ENCODE measurements around the gene MREG.
"Not testable (repeated sequence)": the region's sequence is repeated elsewhere in the genome, so short reads cannot be mapped to it uniquely, and the experiment has no call there.

MREG gene

DNA sequence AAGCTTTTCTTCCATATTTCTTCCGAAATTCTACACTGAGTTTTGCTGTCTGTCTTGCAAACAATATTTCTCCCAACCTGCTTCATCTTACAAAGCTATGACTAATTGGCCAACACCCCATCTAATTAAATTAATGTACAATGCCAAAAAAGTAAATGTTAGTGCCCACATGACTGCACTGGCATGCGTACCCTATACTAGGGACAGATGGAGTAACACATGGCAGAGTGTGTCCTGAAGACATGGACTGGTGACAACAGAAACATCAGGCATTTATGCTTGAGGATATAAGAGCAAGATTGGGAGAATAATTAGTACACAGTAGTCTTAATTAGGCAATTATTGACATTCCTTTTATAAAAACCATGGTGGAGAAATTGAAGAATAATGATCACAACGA is 66.8 kb downstream of the MREG start:
- no peaks in the 10 kb centered on the region for H3K27me3 Mint-ChIP-seq (ENCODE audit: low read depth)
- no peak overlapping the region for H3K27ac Mint-ChIP-seq
- peaks cover 14% of the 10 kb centered on the region for H3K36me3 Mint-ChIP-seq (ENCODE audit: low read depth)
- H3K9me3 Mint-ChIP-seq = no peaks in the 10 kb centered on the region
- no peak for DNase-seq (ENCODE audit: low spot score)
- peaks cover 2% of the 10 kb centered on the region for H3K4me1 Mint-ChIP-seq (ENCODE audit: low read depth)
- H3K4me3 Mint-ChIP-seq = no peak overlapping the region

DNA sequence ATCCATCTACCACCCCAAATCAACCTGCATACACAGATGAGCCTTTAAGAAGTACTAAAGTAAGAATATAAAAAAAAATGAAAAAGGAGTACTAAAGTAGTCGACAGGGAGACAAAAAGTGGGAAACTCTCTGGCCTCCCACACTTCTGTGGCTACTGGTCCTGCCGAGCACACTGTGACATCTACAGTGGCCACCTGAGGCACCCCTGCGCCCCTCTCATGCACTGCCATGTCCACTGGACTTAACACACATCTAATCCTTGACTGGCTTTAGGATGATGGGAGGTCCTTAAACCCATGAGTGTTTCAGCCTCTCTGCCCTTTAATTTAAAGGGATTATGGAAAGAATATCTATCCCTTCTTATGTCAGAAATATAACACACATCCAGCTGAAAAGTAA is 71.2 kb downstream of the MREG start:
- Mint-ChIP-seq H3K27ac (no peak overlapping the region), H3K36me3 (ENCODE audit: low read depth) (peaks cover 13% of the 10 kb centered on the region)

DNA sequence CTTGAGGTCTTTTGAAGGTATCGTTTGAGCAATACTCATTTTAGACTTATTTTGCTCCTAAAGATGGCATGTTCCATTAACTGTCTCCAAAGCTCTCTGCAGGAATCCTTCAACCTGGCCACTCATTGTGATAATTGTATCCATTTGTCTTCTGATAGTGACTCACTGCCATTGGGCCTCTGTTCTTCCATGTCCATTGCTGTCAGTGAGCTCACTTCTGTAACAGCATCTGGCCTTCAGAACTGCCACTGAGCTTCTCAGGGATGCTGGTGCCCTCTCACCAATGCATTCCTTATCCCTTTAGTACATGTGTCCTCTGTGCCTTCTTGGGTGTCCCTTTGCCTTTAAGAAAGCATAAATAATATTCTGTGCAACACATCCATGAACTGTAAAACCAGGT is 71.6 kb downstream of the MREG start:
- H3K4me3 Mint-ChIP-seq = no peak overlapping the region
- H3K27me3 Mint-ChIP-seq (ENCODE audit: low read depth) = no peaks in the 10 kb centered on the region
- H3K4me1 Mint-ChIP-seq (ENCODE audit: low read depth) = no peaks in the 10 kb centered on the region
- no peaks in the 10 kb centered on the region for H3K9me3 Mint-ChIP-seq
- no peak for DNase-seq (ENCODE audit: low spot score)
- peaks cover 13% of the 10 kb centered on the region for H3K36me3 Mint-ChIP-seq (ENCODE audit: low read depth)
- H3K27ac Mint-ChIP-seq = no peak overlapping the region

More for the DNA sequence above, 71.2 kb downstream of the MREG start:
- no peak for DNase-seq (ENCODE audit: low spot score)
- no peak overlapping the region for H3K4me3 Mint-ChIP-seq
- H3K9me3 Mint-ChIP-seq = no peaks in the 10 kb centered on the region
- no peaks in the 10 kb centered on the region for H3K4me1 Mint-ChIP-seq (ENCODE audit: low read depth)
- no peaks in the 10 kb centered on the region for H3K27me3 Mint-ChIP-seq (ENCODE audit: low read depth)

DNA sequence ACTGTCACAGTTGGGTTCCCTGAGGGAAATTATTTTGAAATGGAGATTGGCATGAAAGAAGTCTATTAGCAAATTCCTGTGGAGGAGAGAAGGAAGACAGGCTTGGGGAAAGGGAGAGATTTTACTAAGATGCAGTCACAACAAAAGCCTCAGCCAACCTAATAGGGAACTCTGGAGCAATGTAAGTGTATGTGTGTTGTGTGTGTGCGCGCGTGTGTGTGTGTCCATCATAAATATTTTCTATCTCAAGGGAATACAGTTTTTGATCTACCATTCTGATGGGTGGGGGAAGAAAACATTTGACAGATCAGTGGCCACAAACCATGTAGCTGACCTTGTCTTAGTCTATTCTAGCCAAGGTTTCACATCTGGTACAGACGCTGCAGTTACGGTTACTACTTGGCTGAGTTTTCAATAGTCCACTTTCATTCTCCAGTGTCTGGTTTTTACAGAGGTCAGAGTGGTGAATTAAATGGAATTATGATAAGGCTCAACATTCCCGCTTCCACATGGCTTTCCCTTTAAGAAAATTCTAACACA is 72.6 kb downstream of the MREG start:
- no peak overlapping the region for H3K4me3 Mint-ChIP-seq
- DNase-seq (ENCODE audit: low spot score) = no peak
- H3K27me3 Mint-ChIP-seq (ENCODE audit: low read depth) = no peaks in the 10 kb centered on the region
- peaks cover 10% of the 10 kb centered on the region for H3K36me3 Mint-ChIP-seq (ENCODE audit: low read depth)
- H3K4me1 Mint-ChIP-seq (ENCODE audit: low read depth) = no peaks in the 10 kb centered on the region
- no peak overlapping the region for H3K27ac Mint-ChIP-seq
- no peaks in the 10 kb centered on the region for H3K9me3 Mint-ChIP-seq

DNA sequence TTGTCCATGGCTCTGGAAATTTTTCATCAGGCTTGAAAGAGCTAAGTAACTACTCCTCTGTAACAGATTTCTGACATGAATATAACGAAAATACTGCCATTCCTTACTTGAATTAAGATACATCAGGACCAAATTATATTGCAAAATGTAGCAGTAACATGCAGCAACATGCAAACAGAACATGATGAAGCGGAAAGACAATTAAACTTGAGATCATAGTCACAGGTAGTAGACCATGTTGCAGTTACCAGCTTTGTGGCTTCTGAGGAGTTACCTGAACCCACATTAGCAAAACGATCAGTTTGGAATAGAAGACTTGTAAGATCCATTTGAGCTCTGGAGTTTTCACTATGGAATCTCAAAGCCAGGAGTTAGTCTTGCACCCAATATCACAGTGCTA is 76.2 kb downstream of the MREG start:
- H3K4me3 Mint-ChIP-seq = no peak overlapping the region
- peaks cover 5% of the 10 kb centered on the region for H3K27me3 Mint-ChIP-seq (ENCODE audit: low read depth)
- H3K9me3 Mint-ChIP-seq = no peaks in the 10 kb centered on the region
- DNase-seq (ENCODE audit: low spot score) = no peak
- H3K36me3 Mint-ChIP-seq (ENCODE audit: low read depth) = peaks cover 4% of the 10 kb centered on the region
- no peak overlapping the region for H3K27ac Mint-ChIP-seq
- no peaks in the 10 kb centered on the region for H3K4me1 Mint-ChIP-seq (ENCODE audit: low read depth)

DNA sequence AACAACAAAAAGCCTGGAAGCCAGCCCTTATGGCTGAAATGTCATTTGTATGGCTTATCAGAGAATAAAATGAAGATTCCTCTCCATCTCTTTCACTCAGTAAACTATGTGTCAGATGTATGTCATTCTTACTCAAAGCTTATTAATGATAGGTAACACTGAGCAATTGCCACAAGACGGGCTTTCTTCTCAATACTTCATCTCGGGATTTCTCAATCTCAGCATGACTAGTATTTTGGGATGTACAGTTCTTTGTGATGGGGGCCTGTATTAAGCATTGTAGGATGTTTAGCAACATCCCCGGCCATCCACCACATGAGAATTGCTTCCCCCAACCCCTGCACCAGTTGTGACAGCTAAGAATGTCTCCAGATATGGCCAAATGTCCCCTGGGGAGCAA is 80.2 kb downstream of the MREG start:
- no peak overlapping the region for H3K27ac Mint-ChIP-seq
- H3K27me3 Mint-ChIP-seq (ENCODE audit: low read depth) = peaks cover 5% of the 10 kb centered on the region
- no peaks in the 10 kb centered on the region for H3K9me3 Mint-ChIP-seq
- H3K4me3 Mint-ChIP-seq = no peak overlapping the region
- no peaks in the 10 kb centered on the region for H3K36me3 Mint-ChIP-seq (ENCODE audit: low read depth)
- peaks cover 4% of the 10 kb centered on the region for H3K4me1 Mint-ChIP-seq (ENCODE audit: low read depth)
- no peak for DNase-seq (ENCODE audit: low spot score)

DNA sequence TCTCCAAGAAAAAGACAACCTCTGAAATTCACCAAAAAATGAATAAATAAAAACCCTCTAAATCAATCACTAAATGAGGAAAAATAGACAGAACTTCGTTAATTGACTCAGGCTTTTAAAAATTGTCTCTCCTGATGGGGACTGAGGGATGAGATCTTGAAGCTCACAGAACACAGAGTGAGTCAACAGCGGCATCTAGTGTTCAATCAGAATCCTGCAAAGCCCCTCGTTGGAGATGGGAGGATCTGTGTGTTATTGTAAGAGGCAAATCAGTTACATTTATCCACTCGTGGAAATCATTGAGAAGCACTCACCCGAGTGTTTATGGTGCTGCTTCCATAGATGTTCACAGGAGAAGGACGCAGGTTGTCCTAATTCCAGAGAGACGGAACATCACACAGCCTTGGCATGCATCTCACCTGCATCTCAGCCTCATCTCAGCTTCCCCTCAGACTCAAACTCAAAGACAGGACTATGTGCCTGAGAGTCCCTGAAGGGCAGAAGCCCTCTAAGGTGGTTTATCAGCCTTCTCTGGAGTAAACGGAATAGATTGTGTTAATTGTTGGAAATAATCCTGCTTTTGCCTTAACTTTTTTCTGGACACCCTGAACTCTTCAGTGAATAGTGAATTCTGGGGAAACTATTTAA is 82.0 kb downstream of the MREG start:
- no peaks in the 10 kb centered on the region for H3K9me3 Mint-ChIP-seq
- no peak overlapping the region for H3K27ac Mint-ChIP-seq
- H3K27me3 Mint-ChIP-seq (ENCODE audit: low read depth) = peaks cover 5% of the 10 kb centered on the region
- peak; percentile 31 for DNase-seq (ENCODE audit: low spot score)
- no peaks in the 10 kb centered on the region for H3K36me3 Mint-ChIP-seq (ENCODE audit: low read depth)
- no peak overlapping the region for H3K4me3 Mint-ChIP-seq
- H3K4me1 Mint-ChIP-seq (ENCODE audit: low read depth) = peaks cover 4% of the 10 kb centered on the region

- H3K4me3 Mint-ChIP-seq = no peak overlapping the region
- no peaks in the 10 kb centered on the region for H3K36me3 Mint-ChIP-seq (ENCODE audit: low read depth)
- DNase-seq (ENCODE audit: low spot score) = no peak
- H3K27ac Mint-ChIP-seq = no peak overlapping the region
- no peaks in the 10 kb centered on the region for H3K9me3 Mint-ChIP-seq
- H3K4me1 Mint-ChIP-seq (ENCODE audit: low read depth) = peaks cover 4% of the 10 kb centered on the region
- H3K27me3 Mint-ChIP-seq (ENCODE audit: low read depth) = peaks cover 5% of the 10 kb centered on the region
These were observed 82.7 kb downstream of the MREG start for GRCh38 chr2:215930505-215931253.

GRCh38 chr2:215929602-215930335 is 83.6 kb downstream of the MREG start:
- H3K27ac Mint-ChIP-seq = no peak overlapping the region
- H3K4me1 Mint-ChIP-seq (ENCODE audit: low read depth) = peaks cover 4% of the 10 kb centered on the region
- peaks cover 3% of the 10 kb centered on the region for H3K27me3 Mint-ChIP-seq (ENCODE audit: low read depth)
- H3K36me3 Mint-ChIP-seq (ENCODE audit: low read depth) = no peaks in the 10 kb centered on the region
- no peak for DNase-seq (ENCODE audit: low spot score)
- no peaks in the 10 kb centered on the region for H3K9me3 Mint-ChIP-seq
- no peak overlapping the region for H3K4me3 Mint-ChIP-seq

- H3K4me1 Mint-ChIP-seq (ENCODE audit: low read depth) = peaks cover 4% of the 10 kb centered on the region
- peaks cover 3% of the 10 kb centered on the region for H3K27me3 Mint-ChIP-seq (ENCODE audit: low read depth)
- no peaks in the 10 kb centered on the region for H3K9me3 Mint-ChIP-seq
- no peak for DNase-seq (ENCODE audit: low spot score)
- no peak overlapping the region for H3K27ac Mint-ChIP-seq
- H3K4me3 Mint-ChIP-seq = no peak overlapping the region
- H3K36me3 Mint-ChIP-seq (ENCODE audit: low read depth) = no peaks in the 10 kb centered on the region
These were observed 85.3 kb downstream of the MREG start for GRCh38 chr2:215928086-215928485.

DNA sequence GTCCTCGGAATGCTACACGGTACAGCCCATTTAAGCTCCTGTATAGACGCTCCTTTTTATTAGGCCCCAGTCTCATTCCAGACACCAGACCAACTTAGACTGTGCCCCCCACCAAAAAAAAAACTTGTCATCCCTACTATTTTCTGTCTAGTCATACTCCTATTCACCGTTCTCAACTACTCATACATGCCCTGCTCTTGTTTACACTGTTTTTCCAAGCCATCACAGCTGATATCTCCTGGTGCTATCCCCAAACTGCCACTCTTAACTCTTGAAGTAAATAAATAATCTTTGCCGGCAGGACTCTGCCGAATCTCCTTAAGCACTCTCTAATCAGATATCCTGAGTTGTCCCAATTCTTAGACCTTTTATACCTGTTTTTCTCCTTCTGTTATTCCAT is 86.4 kb downstream of the MREG start:
- not testable (repeated sequence) for H3K4me3 Mint-ChIP-seq; H3K27ac Mint-ChIP-seq; H3K27me3 Mint-ChIP-seq (ENCODE audit: low read depth); H3K4me1 Mint-ChIP-seq (ENCODE audit: low read depth); H3K36me3 Mint-ChIP-seq (ENCODE audit: low read depth); DNase-seq (ENCODE audit: low spot score); H3K9me3 Mint-ChIP-seq

- no peak for DNase-seq (ENCODE audit: low spot score)
- Mint-ChIP-seq H3K4me3 (no peak overlapping the region), H3K36me3 (ENCODE audit: low read depth) (no peaks in the 10 kb centered on the region), H3K27ac (no peak overlapping the region), H3K27me3 (ENCODE audit: low read depth) (peaks cover 3% of the 10 kb centered on the region), H3K4me1 (ENCODE audit: low read depth) (peaks cover 12% of the 10 kb centered on the region), H3K9me3 (no peaks in the 10 kb centered on the region)
These were observed 91.5 kb downstream of the MREG start for GRCh38 chr2:215921895-215922294.

- Mint-ChIP-seq H3K27ac (no peak overlapping the region), H3K9me3 (no peaks in the 10 kb centered on the region), H3K27me3 (ENCODE audit: low read depth) (peaks cover 3% of the 10 kb centered on the region), H3K4me3 (no peak overlapping the region), H3K36me3 (ENCODE audit: low read depth) (no peaks in the 10 kb centered on the region), H3K4me1 (ENCODE audit: low read depth) (peaks cover 20% of the 10 kb centered on the region)
- peak; percentile 35 for DNase-seq (ENCODE audit: low spot score)
These were observed 92.9 kb downstream of the MREG start for GRCh38 chr2:215920244-215921100.

Data from T-helper 2 cell treated with Interferon-gamma antibody and Interleukin-4, amounts not matched to agents 5 μg/mL and 100 μg/mL, for 36 hours (primary cell).